GM23248 (cell line): ENCODE results near the gene LLGL2.

Source experiments
- EZH2 ChIP-seq: fragments of 200-600 bp; sonication (generic); IDR thresholded peaks from 2 replicates; pipeline ENCODE4 v1.6.1; 2018; ENCODE audit warnings: antibody characterized with exemption, mild to moderate bottlenecking; ENCODE audit not compliant: insufficient read depth, poor library complexity, severe bottlenecking
- EZH2phosphoT487 ChIP-seq: fragments of 200-600 bp; sonication (generic); IDR thresholded peaks from 2 replicates; pipeline ENCODE4 v1.6.1; 2018; ENCODE audit warnings: antibody characterized with exemption, moderate library complexity, mild to moderate bottlenecking, low read depth; ENCODE audit not compliant: insufficient read depth

GRCh38 chr17:75494326-75494877 lies 31.1 kb upstream of the LLGL2 start:
- TF ChIP-seq EZH2 = no peak
- TF ChIP-seq EZH2phosphoT487 = no peak
